Keratinocyte (primary cell): ENCODE data around the gene JAM3.

ENCODE experiments used
- EZH2 ChIP-seq: IDR thresholded peaks from one replicate; pipeline ENCODE4 v1.6.1; 2012; ENCODE audit warnings: inconsistent platforms, mild to moderate bottlenecking, low read length, moderate library complexity
- TF ChIP-seq, protein P1 (sequence below), 3 experiments: IDR thresholded peaks in 1 of 3; conservative IDR thresholded peaks in 1 of 3; optimal IDR thresholded peaks in 1 of 3; 2 replicates in 2 of 3; 3 replicates in 1 of 3; pipeline versions ENCODE3 to v1.5.1; 2011; ENCODE audit warnings: low read length in 3 of 3, mild to moderate bottlenecking in 3 of 3, moderate library complexity in 2 of 3, control low read depth in 1 of 3, inconsistent platforms in 1 of 3; ENCODE audit not compliant: insufficient read depth in 2 of 3; ENCODE audit errors: extremely low read depth in 1 of 3

DNA sequence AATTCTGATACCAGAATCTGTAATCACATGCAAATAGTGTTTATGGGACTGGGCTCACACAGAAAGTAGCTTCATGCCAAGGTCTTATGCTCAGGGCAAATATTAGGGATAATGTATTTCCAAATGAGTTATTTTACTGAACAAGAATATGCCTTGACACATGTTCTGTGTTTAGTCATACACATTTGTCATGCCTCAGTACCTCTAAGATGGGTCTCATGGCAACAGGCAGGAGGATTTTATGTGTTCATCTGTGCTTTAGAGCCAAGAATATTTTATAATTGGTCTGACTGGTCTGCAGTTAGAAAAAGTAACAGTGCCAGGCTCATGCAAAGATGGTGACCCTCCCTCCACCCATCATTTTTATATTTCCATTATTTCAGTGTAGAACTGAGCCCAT is 49.1 kb downstream of the JAM3 start:
- TF ChIP-seq, protein P1, sequence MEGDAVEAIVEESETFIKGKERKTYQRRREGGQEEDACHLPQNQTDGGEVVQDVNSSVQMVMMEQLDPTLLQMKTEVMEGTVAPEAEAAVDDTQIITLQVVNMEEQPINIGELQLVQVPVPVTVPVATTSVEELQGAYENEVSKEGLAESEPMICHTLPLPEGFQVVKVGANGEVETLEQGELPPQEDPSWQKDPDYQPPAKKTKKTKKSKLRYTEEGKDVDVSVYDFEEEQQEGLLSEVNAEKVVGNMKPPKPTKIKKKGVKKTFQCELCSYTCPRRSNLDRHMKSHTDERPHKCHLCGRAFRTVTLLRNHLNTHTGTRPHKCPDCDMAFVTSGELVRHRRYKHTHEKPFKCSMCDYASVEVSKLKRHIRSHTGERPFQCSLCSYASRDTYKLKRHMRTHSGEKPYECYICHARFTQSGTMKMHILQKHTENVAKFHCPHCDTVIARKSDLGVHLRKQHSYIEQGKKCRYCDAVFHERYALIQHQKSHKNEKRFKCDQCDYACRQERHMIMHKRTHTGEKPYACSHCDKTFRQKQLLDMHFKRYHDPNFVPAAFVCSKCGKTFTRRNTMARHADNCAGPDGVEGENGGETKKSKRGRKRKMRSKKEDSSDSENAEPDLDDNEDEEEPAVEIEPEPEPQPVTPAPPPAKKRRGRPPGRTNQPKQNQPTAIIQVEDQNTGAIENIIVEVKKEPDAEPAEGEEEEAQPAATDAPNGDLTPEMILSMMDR (optimal IDR thresholded peaks at IDR 0.05 in 1 of 3, IDR thresholded peaks at IDR 0.05 in 1 of 3, conservative IDR thresholded peaks at IDR 0.05 in 1 of 3; ENCODE audit: extremely low read depth in 1 of 3, insufficient read depth in 2 of 3, low read length in 3 of 3) = no peak
- TF ChIP-seq EZH2 = no peak
